Motor neuron (in vitro differentiated cells): ENCODE measurements around the gene COL12A1. TPM values are rescaled to one million over a fixed set of nuclear protein-coding genes. Genes with fewer than 3 reads are reported as not detected.
"Not testable (repeated sequence)": the region's sequence is repeated elsewhere in the genome, so short reads cannot be mapped to it uniquely, and the experiment has no call there.

Experiments used
- ATAC-seq, 8 experiments: fragments of 200-7000 bp; cut with Tn5 transposase; replicated peaks in 6 of 8; 2 replicates each; pipeline ENCODE4 v1.8.0; 2021; ENCODE audit warnings: mild to moderate bottlenecking in 8 of 8, moderate library complexity in 8 of 8
- H3K27ac ChIP-seq, 2 donors: fragments of 250-450 bp; sonication (Bioruptor Pico); 2 replicates each; pipeline ENCODE4 v1.9.0; 2021; ENCODE audit warnings: antibody characterized with exemption in 2 of 2, mild to moderate bottlenecking in 2 of 2, moderate library complexity in 1 of 2
- H3K4me1 ChIP-seq, 2 donors: fragments of 250-450 bp; sonication (Bioruptor Pico); replicated peaks in 1 of 2; 2 replicates each; pipeline ENCODE4 v1.6.1; 2021; ENCODE audit warnings: antibody characterized with exemption in 2 of 2, mild to moderate bottlenecking in 2 of 2, moderate library complexity in 1 of 2
- H3K4me3 ChIP-seq, 5 donors: fragments of 250-450 bp; sonication (Bioruptor Pico); 2 replicates each; pipeline ENCODE4 v1.9.0; 2021; ENCODE audit warnings: antibody characterized with exemption in 5 of 5, mild to moderate bottlenecking in 5 of 5, moderate library complexity in 4 of 5
- WGBS, 10 experiments: fragments of 450-650 bp; shearing (Covaris generic); methylation state at CpG; one replicate each; pipeline ENCODE4 v1.0.0; 2022; 5-methylcytosine and 5-hydroxymethylcytosine counted together
- in situ Hi-C, 9 experiments: fragments of 400-800 bp; cut with MboI; loops; one replicate each; pipeline ENCODE4 v1.15.0; 2021; ENCODE audit warnings: low sequenced_read_pairs in 9 of 9, low pct_unique_long_range_greater_than_20kb in 2 of 9; ENCODE audit not compliant: unreplicated experiment in 9 of 9
- total RNA-seq, 8 experiments: library from RNA; unstranded; fragments of 300-600 nt; gene quantifications; 2 replicates each; pipeline versions ENCODE4 v1.2.3 to v1.2.4, GENCODE V29; 2022

Gene COL12A1
- total RNA-seq, 8 experiments from 2014 or later = 0.16 to 114 (median 9.0) TPM

DNA sequence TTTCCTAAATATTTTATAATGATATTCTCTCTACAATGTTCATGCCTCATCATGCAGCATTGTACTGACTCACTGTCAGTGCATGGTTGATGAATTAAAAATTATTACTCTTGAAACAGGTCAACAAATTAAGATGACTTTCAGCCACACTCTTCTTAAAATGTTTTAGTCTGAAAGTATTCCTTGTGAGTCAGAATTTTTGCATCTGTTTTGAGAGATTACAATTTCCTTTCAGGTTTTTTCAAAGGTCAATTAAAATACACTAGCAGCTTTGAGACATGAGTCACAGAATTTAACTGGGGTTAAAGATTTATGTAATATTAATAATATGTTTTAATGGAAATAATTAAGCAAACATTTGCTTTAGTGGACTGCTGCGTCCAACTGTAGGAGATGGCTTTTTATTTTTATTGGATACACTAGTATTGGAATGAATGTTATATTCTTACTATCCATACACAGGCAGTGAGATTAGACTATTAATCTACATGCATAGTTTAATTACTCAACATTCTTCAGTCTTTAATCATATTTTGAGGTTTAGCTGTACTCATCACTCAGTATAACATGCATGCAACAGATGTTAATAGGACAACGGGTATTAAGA, 9.7 kb downstream of the COL12A1 start:
- peak in 2 of 8 experiments; percentile 36 to 49 for ATAC-seq
- in situ Hi-C loops = loop anchor here in 1 of 9 experiments (25.0 kb wide), 1 partner anchor 784 kb away; no protein-coding TSS in a partner anchor
- WGBS, 10 experiments = 0 to 100% (median 0%) methylated on average over 1 to 2 of the region's 2 CpGs; no CpG with 5 or more reads in 1 of the 10 experiments
- Histone ChIP-seq H3K4me1 (no peaks in the 10 kb centered on the region), H3K27ac (no peak overlapping the region), H3K4me3 (no peak overlapping the region)

DNA sequence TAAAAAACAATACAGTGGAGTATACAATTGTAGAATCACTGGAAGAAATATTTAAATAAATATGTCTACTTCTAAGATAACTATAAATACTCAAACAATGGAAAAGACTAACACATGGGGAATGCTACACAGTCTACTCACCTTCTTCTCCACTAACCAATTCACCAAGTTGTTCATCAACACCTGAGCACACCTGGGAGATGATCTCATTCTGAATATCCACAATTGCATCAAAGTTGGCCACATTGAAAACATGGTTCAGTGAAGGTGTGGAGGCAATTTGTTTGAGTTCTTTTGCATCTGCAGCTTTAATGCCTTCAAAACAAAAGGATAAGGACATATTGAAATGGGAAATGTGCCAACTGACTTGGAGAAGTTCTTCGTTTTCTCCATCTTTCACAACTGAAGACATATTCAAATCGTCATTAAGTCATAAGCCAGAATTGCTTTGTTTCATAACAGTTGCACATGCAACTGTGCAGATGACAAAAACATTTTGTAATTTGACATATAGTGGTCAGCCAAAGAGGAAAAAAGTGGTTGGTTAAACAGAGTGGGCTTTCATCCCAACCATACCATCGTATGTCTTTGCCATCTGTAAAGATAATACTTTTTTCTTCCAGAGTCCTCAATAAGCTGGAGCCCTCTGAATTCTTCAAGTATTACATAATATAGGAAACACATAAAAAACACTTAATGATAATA, 17.5 kb downstream of the COL12A1 start:
- no peak for ATAC-seq
- H3K4me1 ChIP-seq = no peaks in the 10 kb centered on the region
- no peak overlapping the region for H3K27ac ChIP-seq
- H3K4me3 ChIP-seq = no peak overlapping the region
- in situ Hi-C loops = loop anchor here in 1 of 9 experiments (25.0 kb wide), 1 partner anchor 776 kb away; no protein-coding TSS in a partner anchor
- WGBS, 10 experiments = 57 to 100% (median 87%) methylated on average over 1 to 3 of the region's 3 CpGs; no CpG with 5 or more reads in 1 of the 10 experiments

- H3K4me3 ChIP-seq, H3K4me1 ChIP-seq, ATAC-seq, H3K27ac ChIP-seq: not testable (repeated sequence)
- in situ Hi-C loops = loop anchor here in 1 of 9 experiments (25.0 kb wide), 1 partner anchor 774 kb away; no protein-coding TSS in a partner anchor
- WGBS, 10 experiments = 39 to 100% (median 50%) methylated on average over 1 to 2 of the region's 2 CpGs; no CpG with 5 or more reads in 3 of the 10 experiments
These were observed 19.3 kb downstream of the COL12A1 start for GRCh38 chr6:75186581-75186980.

GRCh38 chr6:75183099-75183541, 22.7 kb downstream of the COL12A1 start:
- H3K4me3 ChIP-seq = no peak overlapping the region
- no peak overlapping the region for H3K27ac ChIP-seq
- 7 to 100% (median 79%) methylated on average over 1 to 5 of the region's 5 CpGs for WGBS, 10 experiments
- no peaks in the 10 kb centered on the region for H3K4me1 ChIP-seq
- in situ Hi-C loops = loop anchor here in 1 of 9 experiments (25.0 kb wide), 1 partner anchor 771 kb away; no protein-coding TSS in a partner anchor
- ATAC-seq = peak in 1 of 8 experiments; percentile 55

- ATAC-seq = no peak
- Histone ChIP-seq H3K27ac (no peak overlapping the region), H3K4me3 (no peak overlapping the region), H3K4me1 (no peaks in the 10 kb centered on the region)
- 61 to 100% (median 85%) methylated on average over 2 to 5 of the region's 5 CpGs; no CpG with 5 or more reads in 2 of the 10 experiments for WGBS, 10 experiments
- in situ Hi-C loops = loop anchor here in 1 of 9 experiments (25.0 kb wide), 1 partner anchor 769 kb away; no protein-coding TSS in a partner anchor
These were observed 25.0 kb downstream of the COL12A1 start for GRCh38 chr6:75180864-75181263.

DNA sequence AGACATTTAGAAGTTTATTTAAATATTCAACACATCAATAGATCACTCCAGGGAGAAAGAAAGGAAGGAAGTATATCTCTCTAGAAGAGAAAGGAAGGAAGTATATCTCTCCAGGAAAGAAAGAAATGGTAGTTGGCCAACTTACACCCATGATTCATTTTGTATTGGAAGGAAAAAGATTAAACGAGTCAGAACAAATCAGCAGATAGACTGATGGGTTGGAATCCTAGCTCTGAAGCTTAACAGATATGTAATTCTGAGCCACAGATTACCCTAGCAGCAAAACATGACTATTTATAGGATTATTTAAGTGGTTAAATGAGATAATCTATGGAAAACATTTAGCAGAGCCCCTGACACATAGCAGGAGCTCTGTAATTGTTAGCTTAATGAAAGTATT, 27.1 kb downstream of the COL12A1 start:
- no peak for ATAC-seq
- Histone ChIP-seq H3K4me1 (no peaks in the 10 kb centered on the region), H3K4me3 (no peak overlapping the region), H3K27ac (no peak overlapping the region)
- in situ Hi-C loops = loop anchor here in 1 of 9 experiments (25.0 kb wide), 1 partner anchor 766 kb away; no protein-coding TSS in a partner anchor
- WGBS, 10 experiments = 0 to 91% (median 68%) methylated on average over 1 of the region's 1 CpG

- in situ Hi-C loops = loop anchor here in 1 of 9 experiments (25.0 kb wide), 1 partner anchor 764 kb away; no protein-coding TSS in a partner anchor
- H3K4me1 ChIP-seq = peaks cover 3 to 6% of the 10 kb centered on the region in 2 donors
- no peak overlapping the region for H3K4me3 ChIP-seq
- whole genome bisulfite sequencing, 10 experiments = 50 to 100% (median 100%) methylated on average over 1 of the region's 3 CpGs; no CpG with 5 or more reads in 5 of the 10 experiments
- peak in 1 of 8 experiments; percentile 19 for ATAC-seq
- no peak overlapping the region for H3K27ac ChIP-seq
These were observed 29.7 kb downstream of the COL12A1 start for GRCh38 chr6:75176076-75176582.

DNA sequence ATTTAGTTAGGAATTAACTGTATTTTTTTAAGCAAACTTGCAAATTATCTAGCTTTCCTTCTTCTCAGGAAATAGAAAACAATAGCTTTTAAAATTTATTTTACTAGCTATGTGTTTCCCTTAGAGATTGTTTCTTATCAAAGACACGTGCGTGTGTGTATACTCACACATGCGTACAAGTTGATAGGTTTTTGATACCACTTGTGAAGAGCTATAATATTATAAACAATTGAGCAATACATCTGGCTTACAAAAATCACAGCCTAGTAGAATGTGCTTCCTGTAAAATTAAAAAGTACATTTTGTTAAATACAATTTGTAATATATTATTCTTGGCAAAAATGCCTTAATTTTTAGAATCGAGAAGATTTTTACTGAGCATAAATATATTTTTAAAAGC, 33.9 kb downstream of the COL12A1 start:
- in situ Hi-C loops = no loop called here
- Histone ChIP-seq H3K4me3 (no peak overlapping the region), H3K4me1 (peaks cover 21 to 28% of the 10 kb centered on the region in 2 donors), H3K27ac (no peak overlapping the region)
- peak in 1 of 8 experiments; percentile 55 for ATAC-seq
- WGBS, 10 experiments = 5 to 100% (median 96%) methylated on average over 2 to 4 of the region's 4 CpGs; no CpG with 5 or more reads in 1 of the 10 experiments

DNA sequence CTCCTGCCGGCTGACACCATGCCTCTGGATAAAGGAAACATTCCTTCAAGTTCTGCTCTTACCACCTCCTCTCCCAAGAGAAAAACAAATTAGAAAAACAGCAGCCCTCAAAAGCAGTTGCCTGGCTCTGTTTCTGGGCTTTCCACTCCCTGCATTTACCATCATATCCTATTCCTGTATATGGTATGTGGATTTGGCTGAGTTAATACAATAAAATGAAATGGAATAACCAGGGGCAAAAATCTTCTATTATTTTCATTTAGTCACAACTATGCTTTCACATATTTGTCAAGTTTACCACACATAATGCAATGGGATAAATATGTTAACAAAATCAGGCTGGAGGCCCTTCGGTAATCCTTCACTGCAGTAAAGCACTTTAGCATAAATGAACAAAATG, 34.3 kb downstream of the COL12A1 start:
- Histone ChIP-seq H3K4me3 (no peak overlapping the region), H3K4me1 (peaks cover 21 to 31% of the 10 kb centered on the region in 2 donors), H3K27ac (no peak overlapping the region)
- WGBS, 10 experiments = 0 to 100% (median 60%) methylated on average over 1 to 2 of the region's 2 CpGs
- peak in 3 of 8 experiments; percentile 77 to 95 (median 87) for ATAC-seq
- in situ Hi-C loops = no loop called here

GRCh38 chr6:75170691-75171560, 34.9 kb downstream of the COL12A1 start:
- WGBS, 10 experiments = 50 to 100% (median 62%) methylated on average over 1 to 2 of the region's 2 CpGs
- peaks cover 21 to 31% of the 10 kb centered on the region in 2 donors for H3K4me1 ChIP-seq
- no peak overlapping the region for H3K27ac ChIP-seq
- in situ Hi-C loops = no loop called here
- peak in 5 of 8 experiments; percentile 20 to 52 (median 31) for ATAC-seq
- H3K4me3 ChIP-seq = no peak overlapping the region

- Histone ChIP-seq H3K27ac (no peak overlapping the region), H3K4me1 (peaks cover 21 to 31% of the 10 kb centered on the region in 2 donors), H3K4me3 (no peak overlapping the region)
- ATAC-seq = no peak
- WGBS, 10 experiments = 48 to 92% (median 82%) methylated on average over 1 to 2 of the region's 2 CpGs; no CpG with 5 or more reads in 2 of the 10 experiments
- in situ Hi-C loops = no loop called here
These were observed 35.9 kb downstream of the COL12A1 start for GRCh38 chr6:75169689-75170586.
